OCI-LY1 (cell line): ENCODE data around the gene ARCN1.

ENCODE experiments used
- H2AFZ ChIP-seq: fragments of 200-600 bp; sonication (generic), shearing (Covaris generic); 2 replicates; pipeline ENCODE4 v1.6.0; 2014; ENCODE audit warnings: antibody characterized with exemption, mild to moderate bottlenecking, low read length
- H3F3A ChIP-seq: fragments of 200-600 bp; sonication (generic), shearing (Covaris generic); 2 replicates; pipeline ENCODE4 v1.6.0; 2014; ENCODE audit warnings: mild to moderate bottlenecking, antibody characterized with exemption, low read length, moderate library complexity; ENCODE audit not compliant: insufficient read depth
- H3K27ac ChIP-seq: fragments of 200-600 bp; sonication (generic); 2 replicates; pipeline ENCODE4 v1.5.1; 2014; ENCODE audit warnings: low read length, mixed run types, mild to moderate bottlenecking, low read depth; ENCODE audit not compliant: poor library complexity, severe bottlenecking
- H3K27me3 ChIP-seq: fragments of 200-600 bp; sonication (generic); 2 replicates; pipeline ENCODE4 v1.6.0; 2014; ENCODE audit warnings: antibody characterized with exemption, mild to moderate bottlenecking, low read length, moderate library complexity; ENCODE audit not compliant: insufficient read depth
- H3K36me3 ChIP-seq: fragments of 200-600 bp; sonication (generic); 2 replicates; pipeline ENCODE4 v1.6.1; 2014; ENCODE audit warnings: mild to moderate bottlenecking, antibody characterized with exemption, low read length, moderate library complexity, mixed read lengths; ENCODE audit not compliant: insufficient read depth
- H3K4me1 ChIP-seq: fragments of 200-600 bp; sonication (generic); 2 replicates; pipeline ENCODE4 v1.5.1; 2014; ENCODE audit warnings: mild to moderate bottlenecking, low read length, moderate library complexity; ENCODE audit not compliant: insufficient read depth, severe bottlenecking
- H3K4me2 ChIP-seq: fragments of 200-600 bp; sonication (generic), shearing (Covaris generic); 2 replicates; pipeline ENCODE4 v1.6.1; 2014; ENCODE audit warnings: low read length
- H3K4me3 ChIP-seq: fragments of 200-600 bp; sonication (generic); 2 replicates; pipeline ENCODE4 v1.5.1; 2014; ENCODE audit warnings: low read length, low read depth, mild to moderate bottlenecking, mixed read lengths; ENCODE audit not compliant: poor library complexity, severe bottlenecking
- H3K79me2 ChIP-seq: fragments of 200-600 bp; shearing (Covaris generic); 2 replicates; pipeline ENCODE4 v1.6.1; 2016; ENCODE audit warnings: mixed run types, low read length, mixed read lengths; ENCODE audit not compliant: insufficient read depth
- H3K9ac ChIP-seq: fragments of 200-600 bp; sonication (generic), shearing (Covaris generic); 2 replicates; pipeline ENCODE4 v1.6.1; 2014; ENCODE audit warnings: mild to moderate bottlenecking, low read length, mixed read lengths
- H3K9me2 ChIP-seq: fragments of 200-600 bp; sonication (generic), shearing (Covaris generic); 2 replicates; pipeline ENCODE4 v1.6.1; 2014; ENCODE audit warnings: low read depth, mild to moderate bottlenecking, low read length, mixed read lengths
- H3K9me3 ChIP-seq: fragments of 200-600 bp; shearing (Covaris generic); 2 replicates; pipeline ENCODE4 v1.6.1; 2014; ENCODE audit warnings: low read length, mixed read lengths
- H4K20me1 ChIP-seq: fragments of 200-600 bp; sonication (generic), shearing (Covaris generic); 2 replicates; pipeline ENCODE4 v1.6.0; 2016; ENCODE audit warnings: mild to moderate bottlenecking, low read length; ENCODE audit not compliant: insufficient read depth
- EZH2 ChIP-seq: fragments of 200-600 bp; sonication (generic), shearing (Covaris generic); IDR thresholded peaks from 2 replicates; pipeline ENCODE4 v1.8.0; 2017; ENCODE audit warnings: borderline replicate concordance, mixed run types, mild to moderate bottlenecking, antibody characterized with exemption, low read length, moderate library complexity, mixed read lengths
- TF ChIP-seq, protein P1 (sequence below): fragments of 200-600 bp; sonication (generic), shearing (Covaris generic); IDR thresholded peaks from 2 replicates; pipeline ENCODE4 v1.5.1; 2017; ENCODE audit warnings: mild to moderate bottlenecking, antibody characterized with exemption, low read length, moderate library complexity, mixed read lengths

The ARCN1 gene

GRCh38 chr11:118646393-118646792 is 74.2 kb downstream of the ARCN1 start:
- no peaks in the 10 kb centered on the region for H3K36me3 ChIP-seq
- H3K4me1 ChIP-seq = peaks cover 11% of the 10 kb centered on the region
- no peaks in the 10 kb centered on the region for H4K20me1 ChIP-seq
- H3K4me2 ChIP-seq = no peak overlapping the region
- H3K9me2 ChIP-seq = no peaks in the 10 kb centered on the region
- H3F3A ChIP-seq = no peaks in the 10 kb centered on the region
- no peak overlapping the region for H3K4me3 ChIP-seq
- TF ChIP-seq, protein P1, sequence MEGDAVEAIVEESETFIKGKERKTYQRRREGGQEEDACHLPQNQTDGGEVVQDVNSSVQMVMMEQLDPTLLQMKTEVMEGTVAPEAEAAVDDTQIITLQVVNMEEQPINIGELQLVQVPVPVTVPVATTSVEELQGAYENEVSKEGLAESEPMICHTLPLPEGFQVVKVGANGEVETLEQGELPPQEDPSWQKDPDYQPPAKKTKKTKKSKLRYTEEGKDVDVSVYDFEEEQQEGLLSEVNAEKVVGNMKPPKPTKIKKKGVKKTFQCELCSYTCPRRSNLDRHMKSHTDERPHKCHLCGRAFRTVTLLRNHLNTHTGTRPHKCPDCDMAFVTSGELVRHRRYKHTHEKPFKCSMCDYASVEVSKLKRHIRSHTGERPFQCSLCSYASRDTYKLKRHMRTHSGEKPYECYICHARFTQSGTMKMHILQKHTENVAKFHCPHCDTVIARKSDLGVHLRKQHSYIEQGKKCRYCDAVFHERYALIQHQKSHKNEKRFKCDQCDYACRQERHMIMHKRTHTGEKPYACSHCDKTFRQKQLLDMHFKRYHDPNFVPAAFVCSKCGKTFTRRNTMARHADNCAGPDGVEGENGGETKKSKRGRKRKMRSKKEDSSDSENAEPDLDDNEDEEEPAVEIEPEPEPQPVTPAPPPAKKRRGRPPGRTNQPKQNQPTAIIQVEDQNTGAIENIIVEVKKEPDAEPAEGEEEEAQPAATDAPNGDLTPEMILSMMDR = no peak
- no peak for TF ChIP-seq EZH2
- no peak overlapping the region for H3K9ac ChIP-seq
- H2AFZ ChIP-seq = no peak overlapping the region
- no peaks in the 10 kb centered on the region; the same call in 1 of the 2 replicates for H3K27me3 ChIP-seq
- H3K27ac ChIP-seq = no peak overlapping the region
- no peaks in the 10 kb centered on the region for H3K9me3 ChIP-seq
- H3K79me2 ChIP-seq = no peaks in the 10 kb centered on the region

DNA sequence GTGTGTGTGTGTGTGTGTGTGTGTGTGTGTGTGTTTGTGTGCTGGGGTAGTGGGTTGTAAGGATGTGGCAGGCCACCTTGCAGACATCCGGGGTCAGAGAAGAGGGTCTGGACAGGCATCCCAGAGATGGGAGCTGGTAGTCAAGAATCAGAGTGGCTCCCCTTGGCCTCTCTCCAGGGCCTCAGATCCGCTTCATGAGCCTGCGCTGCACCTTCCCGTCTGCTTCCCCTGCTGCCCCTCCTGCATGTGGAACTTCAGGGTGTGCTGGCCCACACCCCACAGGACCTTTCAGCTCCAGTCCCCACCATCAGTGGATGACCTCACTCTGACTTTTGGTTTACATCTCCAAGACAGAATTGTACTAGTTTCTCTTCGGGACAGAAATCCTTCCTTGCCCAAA is 76.1 kb downstream of the ARCN1 start:
- no peaks in the 10 kb centered on the region for H3K36me3 ChIP-seq
- H3F3A ChIP-seq = no peaks in the 10 kb centered on the region
- no peak overlapping the region for H2AFZ ChIP-seq
- no peak overlapping the region for H3K9ac ChIP-seq
- no peak overlapping the region for H3K4me2 ChIP-seq
- no peaks in the 10 kb centered on the region; the same call in 1 of the 2 replicates for H3K27me3 ChIP-seq
- TF ChIP-seq, protein P1 = no peak
- no peak for TF ChIP-seq EZH2
- no peak overlapping the region for H3K4me3 ChIP-seq
- H3K9me3 ChIP-seq = no peaks in the 10 kb centered on the region
- H3K27ac ChIP-seq = no peak overlapping the region
- H3K79me2 ChIP-seq = no peaks in the 10 kb centered on the region
- no peaks in the 10 kb centered on the region for H3K9me2 ChIP-seq
- no peaks in the 10 kb centered on the region for H3K4me1 ChIP-seq
- no peaks in the 10 kb centered on the region for H4K20me1 ChIP-seq

GRCh38 chr11:118649941-118650340 is 77.7 kb downstream of the ARCN1 start:
- Histone ChIP-seq H3K4me1 (no peaks in the 10 kb centered on the region), H3K36me3 (no peaks in the 10 kb centered on the region)

More at GRCh38 chr11:118649941-118650340, 77.7 kb downstream of the ARCN1 start:
- no peak overlapping the region for H3K4me3 ChIP-seq
- no peaks in the 10 kb centered on the region; the same call in 1 of the 2 replicates for H3K27me3 ChIP-seq
- TF ChIP-seq, protein P1 = no peak
- TF ChIP-seq EZH2 = no peak
- H3F3A ChIP-seq = no peaks in the 10 kb centered on the region
- no peak overlapping the region for H2AFZ ChIP-seq
- no peaks in the 10 kb centered on the region for H3K9me2 ChIP-seq
- no peak overlapping the region for H3K27ac ChIP-seq
- H3K4me2 ChIP-seq = no peak overlapping the region
- H4K20me1 ChIP-seq = no peaks in the 10 kb centered on the region
- no peaks in the 10 kb centered on the region for H3K9me3 ChIP-seq
- no peaks in the 10 kb centered on the region for H3K79me2 ChIP-seq
- H3K9ac ChIP-seq = no peak overlapping the region
